GM12873 (cell line): Measurements from ENCODE around the gene SPATA31E1.

Source experiments
- CTCF ChIP-seq: IDR thresholded peaks from 2 replicates; pipeline ENCODE4 v1.5.1; 2012; ENCODE audit warnings: low read depth, mild to moderate bottlenecking, moderate library complexity, low read length, control low read depth; ENCODE audit not compliant: insufficient read depth; ENCODE audit errors: missing control alignments

Gene SPATA31E1

DNA sequence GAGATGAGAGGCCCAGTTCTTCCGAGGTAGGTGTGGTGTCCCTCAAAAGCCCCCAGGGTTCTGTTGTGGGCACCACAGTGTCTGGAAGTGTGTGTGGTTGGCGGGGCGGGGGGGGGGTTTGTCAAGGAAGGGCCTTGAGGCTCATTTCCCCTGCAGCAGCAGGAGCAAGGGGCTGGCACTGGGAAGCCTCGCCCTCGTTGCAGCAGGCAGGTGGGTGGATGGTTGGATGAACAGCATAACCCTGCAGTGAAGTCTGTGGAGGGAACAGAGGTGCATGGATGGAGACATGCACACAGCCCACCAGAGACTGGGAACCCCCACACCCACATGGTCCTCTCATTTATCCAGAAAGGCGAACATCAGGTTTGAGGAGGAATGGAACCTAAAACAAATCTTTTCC lies 2.0 kb upstream of the SPATA31E1 start:
- no peak for TF ChIP-seq CTCF

DNA sequence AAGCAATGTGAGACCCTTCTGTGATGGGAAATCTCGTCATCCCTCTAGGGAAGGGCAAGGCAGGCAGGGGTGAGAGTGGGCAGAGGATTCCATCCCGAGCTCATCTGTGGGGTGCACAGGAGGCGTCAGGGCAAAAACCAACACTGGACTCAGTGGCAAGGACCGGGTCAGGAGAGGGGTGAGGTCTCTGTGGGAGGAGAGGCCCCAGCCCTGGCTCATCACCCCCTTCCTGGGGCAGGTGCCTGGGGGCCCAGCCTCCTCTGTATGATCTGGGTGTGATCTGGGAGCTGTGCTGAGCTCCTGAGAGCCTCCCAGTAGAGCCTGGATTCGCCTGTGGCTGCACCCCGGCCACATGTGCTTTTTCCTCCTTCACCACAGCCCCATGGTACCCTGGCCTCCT lies 597 bp downstream of the SPATA31E1 start:
- TF ChIP-seq CTCF: no peak

DNA sequence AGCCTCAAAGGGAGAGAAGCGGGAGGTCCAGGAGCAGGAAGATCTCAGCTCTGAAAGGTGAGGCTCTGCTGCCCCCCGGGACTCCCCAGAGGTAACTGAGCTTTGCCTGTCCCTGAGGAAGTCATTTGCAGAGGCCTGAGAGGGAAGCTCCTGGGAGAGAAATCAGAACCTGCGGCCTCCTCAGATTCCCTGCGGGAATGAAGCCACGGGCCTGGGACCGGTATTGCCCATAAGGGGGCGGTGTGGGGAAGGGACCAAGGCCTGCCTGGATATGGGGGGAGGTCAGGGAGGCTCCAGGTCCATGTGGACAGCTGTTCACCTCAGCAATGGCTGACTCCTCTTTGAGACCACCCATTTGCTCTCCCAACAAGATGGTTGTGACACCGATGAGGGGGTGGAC lies 1.3 kb downstream of the SPATA31E1 start:
- peak; percentile 24 for TF ChIP-seq CTCF

DNA sequence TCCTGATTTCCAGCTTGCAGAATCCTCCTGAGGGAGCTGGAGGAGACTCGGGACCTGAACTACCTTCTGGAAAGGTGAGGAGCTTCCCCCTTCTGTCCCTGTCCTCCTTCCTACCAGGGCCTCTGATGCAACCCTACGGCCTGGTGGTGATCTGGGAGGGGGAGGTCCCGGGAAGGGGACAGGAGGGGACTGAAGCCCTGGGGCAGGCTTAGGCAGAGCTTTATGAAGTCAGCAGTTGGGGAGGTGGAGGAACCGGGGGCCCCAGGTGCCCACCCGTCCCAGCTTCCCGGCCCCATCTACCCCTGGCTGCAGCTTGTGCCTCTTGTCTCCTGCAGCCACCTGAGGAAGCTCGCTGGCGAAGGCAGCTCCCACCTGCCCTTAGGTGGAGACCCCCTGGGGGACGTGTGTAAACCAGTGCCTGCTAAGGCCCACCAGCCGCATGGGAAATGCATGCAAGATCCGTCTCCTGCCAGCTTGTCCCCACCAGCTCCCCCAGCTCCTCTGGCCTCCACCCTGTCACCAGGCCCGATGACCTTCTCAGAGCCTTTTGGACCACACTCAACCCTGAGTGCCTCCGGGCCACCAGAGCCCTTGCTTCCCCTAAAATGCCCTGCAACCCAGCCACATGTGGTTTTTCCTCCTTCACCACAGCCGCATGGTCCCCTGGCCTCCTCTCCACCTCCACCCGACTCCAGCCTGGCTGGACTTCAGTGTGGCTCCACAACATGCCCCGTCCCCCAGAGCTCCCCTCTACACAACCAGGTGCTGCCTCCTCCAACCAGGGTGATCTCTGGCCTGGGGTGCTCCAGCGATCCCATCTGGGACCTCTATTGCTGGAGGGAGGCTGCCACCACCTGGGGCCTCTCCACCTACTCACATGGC lies 2.1 kb downstream of the SPATA31E1 start:
- no peak for TF ChIP-seq CTCF

DNA sequence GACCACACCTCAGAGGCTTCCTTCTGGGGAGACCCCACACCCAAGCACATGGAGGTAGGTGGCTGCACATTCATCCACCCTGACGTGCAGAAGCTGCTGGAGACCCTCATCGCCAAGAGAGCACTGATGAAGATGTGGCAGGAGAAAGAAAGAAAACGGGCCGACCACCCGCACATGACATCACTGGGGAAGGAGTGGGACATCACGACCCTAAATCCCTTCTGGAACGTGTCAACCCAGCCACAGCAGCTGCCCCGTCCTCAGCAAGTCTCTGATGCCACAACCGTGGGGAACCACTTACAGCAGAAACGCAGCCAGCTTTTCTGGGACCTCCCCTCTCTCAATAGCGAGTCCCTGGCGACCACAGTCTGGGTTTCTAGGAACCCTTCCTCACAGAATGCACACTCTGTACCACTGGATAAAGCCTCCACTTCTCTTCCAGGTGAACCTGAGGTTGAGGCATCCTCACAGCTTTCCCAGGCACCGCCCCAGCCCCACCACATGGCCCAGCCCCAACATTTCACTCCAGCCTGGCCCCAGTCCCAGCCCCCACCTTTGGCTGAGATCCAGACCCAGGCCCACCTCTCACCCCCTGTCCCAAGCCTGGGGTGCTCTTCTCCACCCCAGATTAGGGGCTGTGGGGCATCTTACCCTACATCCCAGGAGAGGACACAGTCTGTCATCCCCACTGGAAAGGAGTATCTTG lies 3.0 kb downstream of the SPATA31E1 start:
- no peak for TF ChIP-seq CTCF

- TF ChIP-seq CTCF: no peak
These were observed 3.7 kb downstream of the SPATA31E1 start for GRCh38 chr9:87886210-87886932.
